ENCODE results near the gene ELP4. TPM values are rescaled to one million over a fixed set of nuclear protein-coding genes. Genes with fewer than 3 reads are reported as not detected.

The ELP4 gene
- total and polyA plus RNA-seq, 7 donors, result 4.2 to 12.9 (median 8.2) TPM

- intact Hi-C loops (cut with DNase I), result loop anchor here in 1 of 2 donors (10.0 kb wide), 1 partner anchor 125 kb away; no protein-coding TSS in a partner anchor
- 75 to 84% (median 81%) methylated on average over 3 of the region's 3 CpGs for WGBS, 3 donors
- TF ChIP-seq, protein P1, sequence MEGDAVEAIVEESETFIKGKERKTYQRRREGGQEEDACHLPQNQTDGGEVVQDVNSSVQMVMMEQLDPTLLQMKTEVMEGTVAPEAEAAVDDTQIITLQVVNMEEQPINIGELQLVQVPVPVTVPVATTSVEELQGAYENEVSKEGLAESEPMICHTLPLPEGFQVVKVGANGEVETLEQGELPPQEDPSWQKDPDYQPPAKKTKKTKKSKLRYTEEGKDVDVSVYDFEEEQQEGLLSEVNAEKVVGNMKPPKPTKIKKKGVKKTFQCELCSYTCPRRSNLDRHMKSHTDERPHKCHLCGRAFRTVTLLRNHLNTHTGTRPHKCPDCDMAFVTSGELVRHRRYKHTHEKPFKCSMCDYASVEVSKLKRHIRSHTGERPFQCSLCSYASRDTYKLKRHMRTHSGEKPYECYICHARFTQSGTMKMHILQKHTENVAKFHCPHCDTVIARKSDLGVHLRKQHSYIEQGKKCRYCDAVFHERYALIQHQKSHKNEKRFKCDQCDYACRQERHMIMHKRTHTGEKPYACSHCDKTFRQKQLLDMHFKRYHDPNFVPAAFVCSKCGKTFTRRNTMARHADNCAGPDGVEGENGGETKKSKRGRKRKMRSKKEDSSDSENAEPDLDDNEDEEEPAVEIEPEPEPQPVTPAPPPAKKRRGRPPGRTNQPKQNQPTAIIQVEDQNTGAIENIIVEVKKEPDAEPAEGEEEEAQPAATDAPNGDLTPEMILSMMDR (IDR thresholded peaks at IDR 0.05), result no peak
- no peaks in the 10 kb centered on the region for H3K9me3 ChIP-seq
- ATAC-seq (no peak), DNase-seq (no peak)
- peaks cover 13% of the 10 kb centered on the region for H3K4me1 ChIP-seq
- no peak overlapping the region for H3K27ac ChIP-seq
- no peaks in the 10 kb centered on the region for H3K27me3 ChIP-seq (ENCODE audit: insufficient read depth in 3 of 3, low read length in 2 of 3)
- no peaks in the 10 kb centered on the region for H3K36me3 ChIP-seq (ENCODE audit: insufficient read depth in 1 of 2, low read depth in 1 of 2)
- H3K4me3 ChIP-seq, result no peak overlapping the region
These were observed 260.6 kb downstream of the ELP4 start for GRCh38 chr11:31770011-31770700.

- no peaks in the 10 kb centered on the region for H3K36me3 ChIP-seq (ENCODE audit: insufficient read depth in 1 of 2, low read depth in 1 of 2)
- no peak overlapping the region for H3K4me3 ChIP-seq
- H3K9me3 ChIP-seq, result peaks cover 2% of the 10 kb centered on the region
- H3K4me1 ChIP-seq, result peaks cover 13% of the 10 kb centered on the region
- no peak overlapping the region for H3K27ac ChIP-seq
- no peaks in the 10 kb centered on the region for H3K27me3 ChIP-seq (ENCODE audit: insufficient read depth in 3 of 3, low read length in 2 of 3)
- TF ChIP-seq, protein P1 (IDR thresholded peaks at IDR 0.05), result no peak
- intact Hi-C loops (cut with DNase I), result loop anchor here in 1 of 2 donors (10.0 kb wide), 1 partner anchor 128 kb away; no protein-coding TSS in a partner anchor
- no peak for DNase-seq
- ATAC-seq, result no peak
- 30 to 54% (median 31%) methylated on average over 2 of the region's 2 CpGs for WGBS, 3 donors
These were observed 262.8 kb downstream of the ELP4 start for GRCh38 chr11:31772412-31772811.

DNA sequence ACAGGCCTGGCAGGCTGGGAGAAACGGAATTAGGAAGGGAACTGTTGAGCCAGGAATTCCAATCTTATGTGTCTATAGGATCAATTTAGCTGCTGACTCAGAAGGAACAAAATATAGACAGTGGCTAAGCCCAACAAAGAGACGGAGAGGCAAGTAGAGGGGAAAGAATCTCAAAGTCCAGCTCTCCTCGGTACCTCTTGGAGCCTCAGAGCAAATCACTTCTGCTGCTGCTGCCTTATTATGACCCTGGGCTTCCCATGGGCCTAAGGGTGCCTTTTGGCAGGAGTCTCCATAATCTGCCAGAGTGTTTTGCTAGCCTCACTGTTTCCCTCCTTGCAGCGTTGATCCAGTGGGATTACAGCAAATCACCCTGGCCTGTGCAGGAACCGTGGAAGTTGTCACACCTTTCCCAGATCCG, 269.8 kb downstream of the ELP4 start:
- Histone ChIP-seq H3K9me3 (peaks cover 4% of the 10 kb centered on the region), H3K4me3 (no peak overlapping the region), H3K27me3 (ENCODE audit: insufficient read depth in 3 of 3, low read length in 2 of 3) (no peaks in the 10 kb centered on the region), H3K4me1 (peaks cover 11% of the 10 kb centered on the region), H3K36me3 (ENCODE audit: insufficient read depth in 1 of 2, low read depth in 1 of 2) (no peaks in the 10 kb centered on the region), H3K27ac (peak overlapping the region; percentile 71)
- WGBS, 3 donors, result 34 to 38% (median 37%) methylated on average over 6 of the region's 6 CpGs
- TF ChIP-seq, protein P1 (IDR thresholded peaks at IDR 0.05), result no peak
- no peak for DNase-seq
- intact Hi-C loops (cut with DNase I), result loop anchor here in 1 of 2 donors (10.0 kb wide), 1 partner anchor 135 kb away; no protein-coding TSS in a partner anchor
- ATAC-seq, result peak; percentile 90 to 98 (median 95)

DNA sequence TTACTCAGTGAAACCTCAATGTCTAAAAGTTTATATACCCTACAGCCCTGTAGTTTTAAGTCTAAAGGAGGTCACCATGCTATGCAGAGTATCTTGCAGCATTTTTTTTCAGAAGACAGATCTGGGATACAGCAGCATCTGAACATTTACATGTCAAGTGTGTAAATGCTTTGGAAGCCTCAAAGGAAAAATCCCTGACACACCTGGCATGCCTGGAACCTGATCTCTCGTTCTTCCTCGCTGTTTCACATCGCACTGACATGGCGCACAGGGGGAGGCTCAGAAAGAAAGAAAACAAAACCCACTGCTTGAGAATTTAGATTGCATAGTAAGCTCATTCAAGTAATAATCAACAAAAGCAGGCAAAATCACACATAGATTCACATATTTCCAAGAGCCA, 270.5 kb downstream of the ELP4 start:
- H3K4me3 ChIP-seq, result no peak overlapping the region
- peaks cover 11% of the 10 kb centered on the region for H3K4me1 ChIP-seq
- TF ChIP-seq, protein P1 (IDR thresholded peaks at IDR 0.05), result no peak
- ATAC-seq (peak in 1 of 4 donors; percentile 19), DNase-seq (no peak)
- peaks cover 4% of the 10 kb centered on the region for H3K9me3 ChIP-seq
- no peaks in the 10 kb centered on the region for H3K36me3 ChIP-seq (ENCODE audit: insufficient read depth in 1 of 2, low read depth in 1 of 2)
- intact Hi-C loops (cut with DNase I), result no loop called here
- H3K27ac ChIP-seq, result peak overlapping the region; percentile 71
- H3K27me3 ChIP-seq (ENCODE audit: insufficient read depth in 3 of 3, low read length in 2 of 3), result no peaks in the 10 kb centered on the region
- 49 to 81% (median 68%) methylated on average over 4 of the region's 4 CpGs for WGBS, 3 donors

Measured in psoas muscle (tissue), 8 donors.